ENCODE data around the gene TARP.
"Not testable (repeated sequence)": the region's sequence is repeated elsewhere in the genome, so short reads cannot be mapped to it uniquely, and the experiment has no call there.

Gene TARP

GRCh38 chr7:38249849-38250248 is 23.6 kb downstream of the TARP start:
- H4K91ac ChIP-seq (ENCODE audit: low read depth, low read length, poor library complexity); H3K23ac ChIP-seq (ENCODE audit: low read depth, low read length, poor library complexity); H4K8ac ChIP-seq (ENCODE audit: low read depth, low read length); H3K4me2 ChIP-seq (ENCODE audit: insufficient read depth, low read length, poor library complexity, severe bottlenecking); H2BK5ac ChIP-seq (ENCODE audit: low read length); H3K18ac ChIP-seq (ENCODE audit: low read length); H2AK5ac ChIP-seq (ENCODE audit: low read depth, low read length); H2BK12ac ChIP-seq (ENCODE audit: low read length); H3K4me3 ChIP-seq (ENCODE audit: low read length in 2 of 2); H2BK15ac ChIP-seq (ENCODE audit: low read length); H3K9me3 ChIP-seq (replicated peaks in 1 of 2; ENCODE audit: control insufficient read depth in 2 of 2, insufficient read depth in 1 of 2, low read depth in 1 of 2, low read length in 2 of 2); H2BK120ac ChIP-seq (ENCODE audit: low read depth, low read length); H3K36me3 ChIP-seq (replicated peaks in 1 of 2; ENCODE audit: control insufficient read depth in 2 of 2, insufficient read depth in 2 of 2, low read length in 2 of 2); H3K27ac ChIP-seq (replicated peaks; ENCODE audit: low read length); H3K79me1 ChIP-seq (ENCODE audit: low read depth, low read length); H3K27me3 ChIP-seq (ENCODE audit: control insufficient read depth in 3 of 3, insufficient read depth in 3 of 3, low read depth in 1 of 3, low read length in 3 of 3); DNase-seq (ENCODE audit: low spot score); H3K14ac ChIP-seq (ENCODE audit: low read length); H3K4ac ChIP-seq (ENCODE audit: low read length); H3K9ac ChIP-seq (ENCODE audit: low read depth, low read length, poor library complexity); H2AFZ ChIP-seq (ENCODE audit: low read length); H3K4me1 ChIP-seq (ENCODE audit: control insufficient read depth in 2 of 2, insufficient read depth in 1 of 2, low read depth in 1 of 2, low read length in 2 of 2): not testable (repeated sequence)
- no CpG with 5 or more reads among the region's 3 CpGs for WGBS, 2 donors (ENCODE audit: extremely low coverage in 2 of 2, insufficient read length in 2 of 2, insufficient replicate concordance in 1 of 2)

DNA sequence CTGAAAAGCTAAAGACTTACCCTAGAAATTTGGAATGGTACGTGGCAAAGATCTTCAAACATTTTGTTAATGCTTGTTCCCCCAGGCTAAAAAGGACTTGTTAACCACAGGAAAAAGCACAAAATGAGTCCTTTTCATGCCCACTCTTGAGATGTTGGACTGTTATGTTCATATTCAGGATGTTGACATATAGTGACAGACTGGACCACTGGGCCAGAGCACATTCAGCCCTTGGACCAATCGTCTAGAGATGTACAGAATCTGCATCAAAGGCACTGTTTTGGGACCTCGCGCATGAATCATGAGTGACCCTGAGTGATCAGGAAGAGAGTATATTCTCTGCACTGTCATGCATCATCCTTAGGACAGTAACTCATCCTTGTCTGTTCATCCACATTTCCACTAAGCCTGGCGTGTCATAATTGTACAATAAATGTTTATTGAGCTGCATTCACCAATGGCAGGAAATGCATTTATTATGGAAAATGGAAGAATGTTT is 25.3 kb downstream of the TARP start:
- no peak overlapping the region for H2BK120ac ChIP-seq (ENCODE audit: low read depth, low read length)
- H4K91ac ChIP-seq (ENCODE audit: low read depth, low read length, poor library complexity), result no peak overlapping the region
- H3K9ac ChIP-seq (ENCODE audit: low read depth, low read length, poor library complexity), result no peak overlapping the region
- no peak overlapping the region for H3K23ac ChIP-seq (ENCODE audit: low read depth, low read length, poor library complexity)
- H2BK12ac ChIP-seq (ENCODE audit: low read length), result no peak overlapping the region
- no peak overlapping the region for H2AK5ac ChIP-seq (ENCODE audit: low read depth, low read length)
- no peaks in the 10 kb centered on the region for H3K79me1 ChIP-seq (ENCODE audit: low read depth, low read length)
- H3K4me2 ChIP-seq (ENCODE audit: insufficient read depth, low read length, poor library complexity, severe bottlenecking), result no peak overlapping the region
- no peak overlapping the region for H2BK5ac ChIP-seq (ENCODE audit: low read length)
- no peak overlapping the region for H2AFZ ChIP-seq (ENCODE audit: low read length)
- no peaks in the 10 kb centered on the region for H3K36me3 ChIP-seq (replicated peaks in 1 of 2; ENCODE audit: control insufficient read depth in 2 of 2, insufficient read depth in 2 of 2, low read length in 2 of 2)
- no peak overlapping the region for H3K4me3 ChIP-seq (ENCODE audit: low read length in 2 of 2)
- no peak overlapping the region for H3K14ac ChIP-seq (ENCODE audit: low read length)
- no peak overlapping the region for H3K27ac ChIP-seq (replicated peaks; ENCODE audit: low read length)
- H2BK15ac ChIP-seq (ENCODE audit: low read length), result no peak overlapping the region
- H3K9me3 ChIP-seq (replicated peaks in 1 of 2; ENCODE audit: control insufficient read depth in 2 of 2, insufficient read depth in 1 of 2, low read depth in 1 of 2, low read length in 2 of 2), result no peaks in the 10 kb centered on the region
- H3K18ac ChIP-seq (ENCODE audit: low read length), result no peak overlapping the region
- no peaks in the 10 kb centered on the region for H3K4me1 ChIP-seq (ENCODE audit: control insufficient read depth in 2 of 2, insufficient read depth in 1 of 2, low read depth in 1 of 2, low read length in 2 of 2)
- DNase-seq (ENCODE audit: low spot score), result no peak
- no peak overlapping the region for H3K4ac ChIP-seq (ENCODE audit: low read length)
- H3K27me3 ChIP-seq (ENCODE audit: control insufficient read depth in 3 of 3, insufficient read depth in 3 of 3, low read depth in 1 of 3, low read length in 3 of 3), result no peaks in the 10 kb centered on the region
- no peak overlapping the region for H4K8ac ChIP-seq (ENCODE audit: low read depth, low read length)
- WGBS, 2 donors (ENCODE audit: extremely low coverage in 2 of 2, insufficient read length in 2 of 2, insufficient replicate concordance in 1 of 2), result no CpG with 5 or more reads among the region's 5 CpGs

- Histone ChIP-seq H2BK120ac (ENCODE audit: low read depth, low read length) (no peak overlapping the region), H3K36me3 (replicated peaks in 1 of 2; ENCODE audit: control insufficient read depth in 2 of 2, insufficient read depth in 2 of 2, low read length in 2 of 2) (no peaks in the 10 kb centered on the region), H3K79me1 (ENCODE audit: low read depth, low read length) (no peaks in the 10 kb centered on the region), H3K4me1 (ENCODE audit: control insufficient read depth in 2 of 2, insufficient read depth in 1 of 2, low read depth in 1 of 2, low read length in 2 of 2) (no peaks in the 10 kb centered on the region), H3K23ac (ENCODE audit: low read depth, low read length, poor library complexity) (no peak overlapping the region), H2AK5ac (ENCODE audit: low read depth, low read length) (no peak overlapping the region), H3K4me2 (ENCODE audit: insufficient read depth, low read length, poor library complexity, severe bottlenecking) (no peak overlapping the region), H3K18ac (ENCODE audit: low read length) (no peak overlapping the region), H4K8ac (ENCODE audit: low read depth, low read length) (no peak overlapping the region), H2BK5ac (ENCODE audit: low read length) (no peak overlapping the region), H4K91ac (ENCODE audit: low read depth, low read length, poor library complexity) (no peak overlapping the region), H3K14ac (ENCODE audit: low read length) (no peak overlapping the region), H3K9ac (ENCODE audit: low read depth, low read length, poor library complexity) (no peak overlapping the region), H3K27me3 (ENCODE audit: control insufficient read depth in 3 of 3, insufficient read depth in 3 of 3, low read depth in 1 of 3, low read length in 3 of 3) (no peaks in the 10 kb centered on the region), H2BK15ac (ENCODE audit: low read length) (no peak overlapping the region), H3K27ac (replicated peaks; ENCODE audit: low read length) (no peak overlapping the region), H3K4ac (ENCODE audit: low read length) (no peak overlapping the region), H2AFZ (ENCODE audit: low read length) (no peak overlapping the region), H2BK12ac (ENCODE audit: low read length) (no peak overlapping the region), H3K9me3 (replicated peaks in 1 of 2; ENCODE audit: control insufficient read depth in 2 of 2, insufficient read depth in 1 of 2, low read depth in 1 of 2, low read length in 2 of 2) (no peaks in the 10 kb centered on the region), H3K4me3 (ENCODE audit: low read length in 2 of 2) (no peak overlapping the region)
- DNase-seq (ENCODE audit: low spot score), result no peak
- WGBS, 2 donors (ENCODE audit: extremely low coverage in 2 of 2, insufficient read length in 2 of 2, insufficient replicate concordance in 1 of 2), result no CpG with 5 or more reads among the region's 3 CpGs
These were observed 27.9 kb downstream of the TARP start for GRCh38 chr7:38245409-38245977.

DNA sequence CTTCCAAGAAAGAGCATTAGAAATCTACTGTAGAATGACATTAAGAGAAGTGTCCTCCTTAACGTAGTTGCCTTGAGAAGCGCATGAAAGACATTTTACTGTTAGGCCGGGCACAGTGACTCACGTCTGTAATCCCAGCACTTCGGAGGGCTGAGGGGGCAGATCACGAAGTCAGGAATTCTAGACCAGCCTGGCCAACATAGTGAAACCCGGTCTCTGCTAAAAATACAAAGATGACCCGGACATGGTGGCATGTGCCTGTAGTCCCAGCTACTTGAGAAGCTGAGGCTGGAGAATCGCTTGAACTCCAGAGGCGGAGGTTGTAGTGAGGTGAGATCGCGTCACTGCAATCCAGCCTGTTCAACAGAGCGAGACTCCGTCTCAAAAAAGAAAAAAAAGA is 28.9 kb downstream of the TARP start:
- H3K9me3 ChIP-seq (replicated peaks in 1 of 2; ENCODE audit: control insufficient read depth in 2 of 2, insufficient read depth in 1 of 2, low read depth in 1 of 2, low read length in 2 of 2), result no peaks in the 10 kb centered on the region
- no peak overlapping the region for H3K4me3 ChIP-seq (ENCODE audit: low read length in 2 of 2)
- H2BK15ac ChIP-seq (ENCODE audit: low read length), result no peak overlapping the region
- no peak overlapping the region for H2BK12ac ChIP-seq (ENCODE audit: low read length)
- WGBS, 2 donors (ENCODE audit: extremely low coverage in 2 of 2, insufficient read length in 2 of 2, insufficient replicate concordance in 1 of 2), result no CpG with 5 or more reads among the region's 14 CpGs
- H2AFZ ChIP-seq (ENCODE audit: low read length), result no peak overlapping the region
- H4K8ac ChIP-seq (ENCODE audit: low read depth, low read length), result no peak overlapping the region
- H4K91ac ChIP-seq (ENCODE audit: low read depth, low read length, poor library complexity), result no peak overlapping the region
- no peaks in the 10 kb centered on the region for H3K4me1 ChIP-seq (ENCODE audit: control insufficient read depth in 2 of 2, insufficient read depth in 1 of 2, low read depth in 1 of 2, low read length in 2 of 2)
- no peak overlapping the region for H2BK5ac ChIP-seq (ENCODE audit: low read length)
- no peak overlapping the region for H3K23ac ChIP-seq (ENCODE audit: low read depth, low read length, poor library complexity)
- no peak overlapping the region for H3K14ac ChIP-seq (ENCODE audit: low read length)
- no peak overlapping the region for H3K4ac ChIP-seq (ENCODE audit: low read length)
- no peak for DNase-seq (ENCODE audit: low spot score)
- H3K36me3 ChIP-seq (replicated peaks in 1 of 2; ENCODE audit: control insufficient read depth in 2 of 2, insufficient read depth in 2 of 2, low read length in 2 of 2), result no peaks in the 10 kb centered on the region
- no peak overlapping the region for H3K9ac ChIP-seq (ENCODE audit: low read depth, low read length, poor library complexity)
- H2AK5ac ChIP-seq (ENCODE audit: low read depth, low read length), result no peak overlapping the region
- H3K4me2 ChIP-seq (ENCODE audit: insufficient read depth, low read length, poor library complexity, severe bottlenecking), result no peak overlapping the region
- no peak overlapping the region for H3K27ac ChIP-seq (replicated peaks; ENCODE audit: low read length)
- no peak overlapping the region for H2BK120ac ChIP-seq (ENCODE audit: low read depth, low read length)
- no peaks in the 10 kb centered on the region for H3K79me1 ChIP-seq (ENCODE audit: low read depth, low read length)
- H3K18ac ChIP-seq (ENCODE audit: low read length), result no peak overlapping the region
- no peaks in the 10 kb centered on the region for H3K27me3 ChIP-seq (ENCODE audit: control insufficient read depth in 3 of 3, insufficient read depth in 3 of 3, low read depth in 1 of 3, low read length in 3 of 3)
